Activated CD4-positive, alpha-beta memory T cell treated with anti-CD3 and anti-CD28 coated beads for 36 hours (primary cell): ENCODE data around the gene IFT22. TPM values are rescaled to one million over a fixed set of nuclear protein-coding genes. Genes with fewer than 3 reads are reported as not detected.
"Not testable (repeated sequence)": the region's sequence is repeated elsewhere in the genome, so short reads cannot be mapped to it uniquely, and the experiment has no call there.

ENCODE experiments used
- CTCF ChIA-PET: fragments of 350-600 bp; sonication (Branson Sonifier 250); formaldehyde crosslinking; loops from one replicate; lab custom pipeline; 2021; ENCODE audit warnings: antibody characterized with exemption, inconsistent platforms; lab: Charles Lee
- POLR2A ChIA-PET: fragments of 350-600 bp; sonication (Branson Sonifier 250); formaldehyde crosslinking; loops from one replicate; lab custom pipeline; 2021; ENCODE audit warnings: antibody characterized with exemption; lab: Charles Lee
- DNase-seq: peaks from one replicate; pipeline ENCODE4 v3.0.0-alpha.2; 2020
- H3K27ac Mint-ChIP-seq: one replicate; pipeline ENCODE4 v1.8.0; 2021; ENCODE audit warnings: mixed read lengths
- H3K27me3 Mint-ChIP-seq: one replicate; pipeline ENCODE4 v1.8.0; 2021; ENCODE audit warnings: mixed read lengths
- H3K36me3 Mint-ChIP-seq: one replicate; pipeline ENCODE4 v1.8.0; 2021; ENCODE audit warnings: mixed read lengths
- H3K4me1 Mint-ChIP-seq: one replicate; pipeline ENCODE4 v1.8.0; 2021; ENCODE audit warnings: low read depth, mixed read lengths
- H3K4me3 Mint-ChIP-seq: one replicate; pipeline ENCODE4 v1.8.0; 2021; ENCODE audit warnings: mild to moderate bottlenecking, mixed read lengths
- H3K9me3 Mint-ChIP-seq: one replicate; pipeline ENCODE4 v1.8.0; 2021; ENCODE audit warnings: mixed read lengths
- intact Hi-C: fragments of 100-400 bp; cut with micrococcal nuclease; formaldehyde crosslinking; loops from one replicate; pipeline ENCODE4 v1.15.1; 2023
- total RNA-seq, 2 experiments: library from RNA; stranded (reverse); gene quantifications; one replicate each; pipeline ENCODE4 v1.2.3, GENCODE V29; 2021

IFT22 gene
- total RNA-seq, 2 experiments from 2014 or later = 6.1 to 7.7 TPM

- no peak overlapping the region for H3K27ac Mint-ChIP-seq
- ChIA-PET POLR2A (no interaction called here), CTCF (no interaction called here)
- DNase-seq = no peak
- peaks cover 7% of the 10 kb centered on the region for H3K4me1 Mint-ChIP-seq
- peaks cover 31% of the 10 kb centered on the region for H3K27me3 Mint-ChIP-seq
- H3K4me3 Mint-ChIP-seq = no peak overlapping the region
- peaks cover 14% of the 10 kb centered on the region for H3K9me3 Mint-ChIP-seq
- intact Hi-C loops = no loop called here
- H3K36me3 Mint-ChIP-seq = peaks cover 15% of the 10 kb centered on the region
These were observed 15.3 kb downstream of the IFT22 start for GRCh38 chr7:101306307-101306706.

DNA sequence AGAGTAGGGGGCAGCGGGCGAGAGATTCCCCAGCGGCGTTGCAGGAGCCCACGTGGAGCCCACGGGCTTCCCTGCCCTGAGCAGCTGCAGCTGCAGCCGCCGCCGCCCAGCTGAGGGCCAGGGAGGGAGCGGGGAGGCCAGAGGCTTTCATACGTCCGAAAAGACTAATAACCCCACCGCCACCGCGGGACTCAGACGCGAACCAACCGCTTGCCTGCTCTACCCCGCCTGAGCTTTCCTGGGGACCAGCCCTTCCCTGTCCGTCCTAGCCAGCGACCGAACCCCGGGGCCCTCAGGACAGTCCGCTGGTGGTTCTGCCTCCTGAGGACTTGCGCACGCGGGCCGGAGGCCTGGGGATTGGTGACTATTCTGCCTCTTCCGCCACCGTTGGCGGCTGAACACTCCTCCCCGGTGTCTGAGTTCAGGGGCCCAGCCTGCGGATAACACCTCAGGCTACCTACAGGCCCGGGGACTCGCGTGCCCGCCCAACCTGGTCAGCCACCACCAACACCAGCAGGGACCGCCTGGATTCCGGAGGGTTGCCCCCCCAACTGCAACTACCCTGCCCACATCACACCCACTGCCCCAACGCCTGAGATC, 18.4 kb downstream of the IFT22 start:
- H3K36me3 Mint-ChIP-seq = peaks cover 12% of the 10 kb centered on the region
- intact Hi-C loops = no loop called here
- H3K27ac Mint-ChIP-seq = no peak overlapping the region
- no peak overlapping the region for H3K4me3 Mint-ChIP-seq
- H3K27me3 Mint-ChIP-seq = peaks cover 48% of the 10 kb centered on the region
- peaks cover 14% of the 10 kb centered on the region for H3K9me3 Mint-ChIP-seq
- peaks cover 8% of the 10 kb centered on the region for H3K4me1 Mint-ChIP-seq
- POLR2A ChIA-PET = no interaction called here
- no peak for DNase-seq
- CTCF ChIA-PET = no interaction called here

GRCh38 chr7:101302641-101303101, 18.9 kb downstream of the IFT22 start:
- H3K27ac Mint-ChIP-seq = no peak overlapping the region
- CTCF ChIA-PET = interaction anchor here (3.0 kb wide), 1 partner anchor 12 kb away, joined by 13 read pairs; no protein-coding TSS in a partner anchor
- DNase-seq = no peak
- no peak overlapping the region for H3K4me3 Mint-ChIP-seq
- H3K4me1 Mint-ChIP-seq = peaks cover 6% of the 10 kb centered on the region
- peaks cover 14% of the 10 kb centered on the region for H3K9me3 Mint-ChIP-seq
- H3K27me3 Mint-ChIP-seq = peaks cover 48% of the 10 kb centered on the region
- H3K36me3 Mint-ChIP-seq = peaks cover 9% of the 10 kb centered on the region
- intact Hi-C loops = no loop called here
- POLR2A ChIA-PET = no interaction called here

DNA sequence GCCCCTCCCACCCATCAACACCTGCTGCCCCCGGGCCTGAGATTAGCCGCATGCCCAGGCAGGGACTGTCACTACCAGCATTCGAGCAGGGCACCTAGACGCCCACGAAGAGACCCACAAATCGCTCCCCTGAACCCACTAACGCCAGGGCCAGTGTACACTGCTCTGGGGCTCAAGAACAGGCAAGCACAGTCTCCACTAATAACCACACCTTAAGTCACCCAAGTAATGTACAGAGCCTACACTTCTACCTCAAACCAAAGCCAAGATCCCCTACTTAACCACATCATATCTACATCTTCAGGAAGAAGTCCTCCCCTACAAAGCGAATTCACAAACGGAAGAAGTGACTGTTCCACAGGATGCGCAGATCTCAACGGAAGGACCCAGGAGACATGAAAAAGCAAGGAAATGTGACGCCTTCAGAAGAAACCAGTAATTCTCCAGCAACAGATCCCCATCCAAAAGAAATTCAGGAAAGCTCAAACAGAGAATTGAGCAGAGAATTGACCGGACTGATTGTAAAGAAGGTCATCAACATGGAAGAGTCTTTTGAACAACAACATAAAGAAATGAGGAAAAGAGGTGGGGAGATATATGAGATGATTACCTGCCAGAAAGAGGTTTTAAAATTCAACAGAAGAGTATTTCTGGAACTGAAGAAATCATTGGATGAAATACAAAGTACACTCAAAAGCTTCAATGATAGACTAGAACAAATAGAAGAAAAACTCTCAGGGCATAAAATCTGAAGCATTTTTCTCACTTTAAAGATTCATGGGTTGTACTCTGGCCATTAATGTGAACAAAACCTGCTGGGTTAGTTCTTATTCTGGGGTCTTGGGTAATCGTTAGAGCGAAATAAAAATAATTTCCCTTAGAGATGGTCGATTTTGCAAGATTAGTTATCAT, 20.9 kb downstream of the IFT22 start:
- intact Hi-C loops = no loop called here
- Mint-ChIP-seq H3K4me3 (no peak overlapping the region), H3K36me3 (peaks cover 9% of the 10 kb centered on the region), H3K4me1 (peaks cover 6% of the 10 kb centered on the region), H3K27me3 (peaks cover 48% of the 10 kb centered on the region), H3K9me3 (peaks cover 14% of the 10 kb centered on the region), H3K27ac (no peak overlapping the region)
- ChIA-PET POLR2A (no interaction called here), CTCF (interaction anchor here (1.3 to 3.0 kb wide), 3 partner anchors 10 to 19 kb away, joined by 5 to 13 read pairs (median 7); no protein-coding TSS in a partner anchor)
- no peak for DNase-seq

GRCh38 chr7:101299511-101300464, 21.8 kb downstream of the IFT22 start:
- Mint-ChIP-seq H3K27me3 (peaks cover 51% of the 10 kb centered on the region), H3K36me3 (peaks cover 9% of the 10 kb centered on the region), H3K4me1 (peaks cover 6% of the 10 kb centered on the region), H3K9me3 (peaks cover 14% of the 10 kb centered on the region), H3K4me3 (no peak overlapping the region), H3K27ac (no peak overlapping the region)
- ChIA-PET POLR2A (no interaction called here), CTCF (interaction anchor here (2.6 to 3.0 kb wide), 2 partner anchors 9 to 16 kb away, joined by 7 to 13 read pairs; no protein-coding TSS in a partner anchor)
- intact Hi-C loops = no loop called here
- no peak for DNase-seq

GRCh38 chr7:101294832-101295121, 26.8 kb downstream of the IFT22 start:
- Mint-ChIP-seq H3K27me3 (peaks cover 41% of the 10 kb centered on the region), H3K36me3 (no peaks in the 10 kb centered on the region), H3K9me3 (no peaks in the 10 kb centered on the region), H3K27ac (no peak overlapping the region), H3K4me3 (no peak overlapping the region), H3K4me1 (peaks cover 13% of the 10 kb centered on the region)
- POLR2A ChIA-PET = no interaction called here
- CTCF ChIA-PET = no interaction called here
- intact Hi-C loops = loop anchor here (5.0 kb wide), 2 partner anchors 42 to 152 kb away; no protein-coding TSS in a partner anchor
- DNase-seq = no peak

GRCh38 chr7:101294039-101294831, 27.4 kb downstream of the IFT22 start:
- no peak overlapping the region for H3K4me3 Mint-ChIP-seq
- peaks cover 14% of the 10 kb centered on the region for H3K4me1 Mint-ChIP-seq
- no peaks in the 10 kb centered on the region for H3K36me3 Mint-ChIP-seq
- ChIA-PET POLR2A (no interaction called here), CTCF (interaction anchor here (1.1 to 1.3 kb wide), 2 partner anchors 9 to 102 kb away, joined by 3 to 4 read pairs; no protein-coding TSS in a partner anchor)
- H3K27ac Mint-ChIP-seq = no peak overlapping the region
- intact Hi-C loops = loop anchor here (5.0 kb wide), 2 partner anchors 42 to 152 kb away; no protein-coding TSS in a partner anchor
- H3K27me3 Mint-ChIP-seq = peaks cover 36% of the 10 kb centered on the region
- H3K9me3 Mint-ChIP-seq = no peaks in the 10 kb centered on the region
- no peak for DNase-seq

DNA sequence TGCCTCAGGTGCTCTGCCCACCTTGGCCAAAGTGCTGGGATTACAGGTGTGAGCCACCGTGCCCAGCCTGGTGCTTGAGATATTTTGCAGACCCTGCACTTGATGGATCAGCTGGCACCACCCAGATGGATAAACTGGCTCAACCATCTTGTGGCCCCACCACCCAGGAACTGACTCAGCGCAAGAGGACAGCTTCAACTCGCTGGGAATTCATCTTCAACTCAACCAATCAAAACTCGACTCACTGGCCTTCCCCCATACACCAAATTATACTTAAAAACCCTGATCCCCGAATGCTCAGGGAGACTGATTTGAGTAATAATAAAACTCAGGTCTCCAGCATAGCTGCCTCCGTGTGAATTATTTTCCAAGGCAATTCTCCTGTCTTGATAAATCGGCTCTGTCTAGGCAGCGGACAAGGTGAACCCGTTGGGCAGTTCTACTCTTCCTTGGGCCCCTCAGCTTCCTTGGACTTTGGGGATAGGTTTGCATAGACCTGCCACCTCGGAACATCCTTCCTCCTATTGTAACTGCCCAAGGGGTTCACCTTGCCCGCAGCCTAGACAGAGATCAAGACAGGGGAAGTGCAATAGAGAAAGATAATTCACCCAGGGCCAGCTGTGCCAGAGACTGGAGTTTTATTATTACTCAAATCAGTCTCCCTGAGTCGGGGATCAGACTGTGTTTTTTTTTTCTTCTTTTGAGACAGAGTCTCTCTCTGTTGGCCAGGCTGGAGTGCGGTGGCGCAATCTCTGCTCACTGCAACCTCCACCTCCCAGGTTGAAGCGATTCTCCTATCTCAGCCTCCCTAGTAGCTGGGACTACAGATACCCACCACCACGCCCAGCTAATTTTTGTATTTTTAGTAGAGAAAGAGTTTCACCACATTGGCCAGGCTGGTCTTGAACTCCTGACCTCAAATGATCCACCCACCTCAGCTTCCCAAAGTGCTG, 28.3 kb downstream of the IFT22 start:
- H3K27ac Mint-ChIP-seq, POLR2A ChIA-PET, H3K9me3 Mint-ChIP-seq, H3K4me3 Mint-ChIP-seq, DNase-seq, H3K36me3 Mint-ChIP-seq: not testable (repeated sequence)
- intact Hi-C loops = loop anchor here (5.0 kb wide), 2 partner anchors 41 to 151 kb away; no protein-coding TSS in a partner anchor
- Mint-ChIP-seq H3K4me1 (peaks cover 14% of the 10 kb centered on the region), H3K27me3 (peaks cover 34% of the 10 kb centered on the region)
- CTCF ChIA-PET = interaction anchor here (1.0 to 4.0 kb wide), 5 partner anchors 8 to 101 kb away, joined by 3 to 29 read pairs (median 4); partner anchors contain the start of gene ZNHIT1

- Mint-ChIP-seq H3K27me3 (peaks cover 30% of the 10 kb centered on the region), H3K4me1 (peaks cover 14% of the 10 kb centered on the region)
- H3K9me3 Mint-ChIP-seq, POLR2A ChIA-PET, H3K27ac Mint-ChIP-seq, DNase-seq, H3K36me3 Mint-ChIP-seq, H3K4me3 Mint-ChIP-seq: not testable (repeated sequence)
- intact Hi-C loops = loop anchor here (5.0 kb wide), 2 partner anchors 40 to 150 kb away; no protein-coding TSS in a partner anchor
- CTCF ChIA-PET = interaction anchor here (0.6 to 4.0 kb wide), 4 partner anchors 10 to 215 kb away, joined by 3 to 29 read pairs (median 12); partner anchors contain the start of gene ZNHIT1
These were observed 29.0 kb downstream of the IFT22 start for GRCh38 chr7:101292566-101292965.
